ENCODE results near the gene CLINT1.

Gene CLINT1

GRCh38 chr5:157819502-157820115, 39.3 kb downstream of the CLINT1 start:
- no peak for DNase-seq

GRCh38 chr5:157818368-157818767, 40.6 kb downstream of the CLINT1 start:
- DNase-seq = no peak

DNA sequence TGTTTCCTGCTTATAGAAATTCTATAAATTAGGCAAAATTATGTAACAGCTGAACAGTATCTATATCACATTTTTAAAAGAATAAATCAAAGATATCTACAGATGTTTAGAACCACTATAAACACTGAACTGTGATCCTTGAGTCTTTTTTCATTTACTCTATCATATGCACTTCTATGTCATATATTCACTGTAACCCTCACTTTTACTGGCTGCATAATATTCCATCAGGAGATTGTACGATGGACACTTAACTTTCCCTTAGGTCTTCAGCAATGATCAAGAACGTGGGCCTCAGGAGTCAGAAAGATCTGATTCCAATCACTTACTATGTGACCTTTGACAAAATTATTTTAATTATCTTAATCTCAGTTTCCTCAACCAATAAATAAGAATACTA, 41.0 kb downstream of the CLINT1 start:
- no peak for DNase-seq

GRCh38 chr5:157817387-157817702, 41.6 kb downstream of the CLINT1 start:
- no peak for DNase-seq

- DNase-seq = no peak
Measured at GRCh38 chr5:157816682-157817386, 42.1 kb downstream of the CLINT1 start.

DNA sequence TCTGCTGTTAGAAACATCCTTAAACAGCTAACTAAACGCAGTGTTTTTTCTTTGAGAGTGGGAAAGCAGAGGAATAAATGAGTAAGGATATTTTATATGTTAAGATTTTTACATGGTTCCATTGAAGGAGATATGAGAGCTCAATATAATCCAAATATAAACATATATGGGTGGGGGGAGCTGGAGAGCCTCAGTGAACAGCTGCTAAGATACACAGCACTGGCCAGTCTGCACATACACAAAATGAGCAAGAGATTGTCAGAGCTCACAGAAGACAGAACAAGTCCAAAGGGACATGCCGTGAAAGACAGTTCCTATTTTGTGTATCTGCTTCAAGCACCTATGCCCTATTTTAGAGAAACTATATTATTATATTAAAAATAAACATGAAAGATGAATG, 46.9 kb downstream of the CLINT1 start:
- no peak for DNase-seq

GRCh38 chr5:157808043-157808442, 50.9 kb downstream of the CLINT1 start:
- no peak for DNase-seq

DNA sequence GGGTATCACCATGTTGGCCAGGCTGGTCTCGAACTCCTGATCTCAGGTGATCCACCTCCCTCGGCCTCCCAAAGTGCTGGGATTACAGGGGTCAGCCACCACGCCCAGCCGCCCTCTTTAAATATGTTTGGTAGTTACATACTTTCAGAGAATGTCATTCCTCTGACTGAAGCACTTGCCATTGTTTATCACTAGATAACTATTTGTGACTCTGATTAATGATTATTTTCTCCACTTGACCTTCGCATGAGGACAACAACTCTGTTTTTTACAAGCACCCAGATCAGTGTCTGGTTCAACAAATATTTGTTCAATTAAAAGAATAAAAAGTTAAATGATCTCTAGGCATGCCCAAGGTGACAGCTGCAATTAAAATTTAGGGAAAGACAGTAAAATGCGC, 56.2 kb downstream of the CLINT1 start:
- DNase-seq = no peak

GRCh38 chr5:157800137-157800536, 58.8 kb downstream of the CLINT1 start:
- DNase-seq = no peak

GRCh38 chr5:157799578-157799977, 59.4 kb downstream of the CLINT1 start:
- no peak for DNase-seq

DNA sequence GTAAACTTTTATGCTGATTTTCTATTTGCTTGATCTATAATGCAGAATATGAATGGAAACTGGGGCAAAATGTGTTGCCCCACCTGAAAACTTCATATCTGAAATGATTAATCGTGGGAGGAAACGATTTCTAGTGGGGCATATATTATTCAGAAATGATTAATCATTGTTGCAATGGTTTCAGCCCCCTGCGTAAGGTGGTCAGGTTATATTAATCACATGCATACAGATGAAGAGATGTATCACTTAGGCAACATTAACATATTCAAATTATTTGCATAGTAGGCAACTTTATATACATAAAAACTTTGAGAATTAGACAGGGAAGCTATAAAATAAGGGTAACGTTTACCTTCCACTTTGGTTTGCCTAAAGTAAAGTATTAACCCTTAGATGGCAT, 65.6 kb downstream of the CLINT1 start:
- no peak for DNase-seq

DNA sequence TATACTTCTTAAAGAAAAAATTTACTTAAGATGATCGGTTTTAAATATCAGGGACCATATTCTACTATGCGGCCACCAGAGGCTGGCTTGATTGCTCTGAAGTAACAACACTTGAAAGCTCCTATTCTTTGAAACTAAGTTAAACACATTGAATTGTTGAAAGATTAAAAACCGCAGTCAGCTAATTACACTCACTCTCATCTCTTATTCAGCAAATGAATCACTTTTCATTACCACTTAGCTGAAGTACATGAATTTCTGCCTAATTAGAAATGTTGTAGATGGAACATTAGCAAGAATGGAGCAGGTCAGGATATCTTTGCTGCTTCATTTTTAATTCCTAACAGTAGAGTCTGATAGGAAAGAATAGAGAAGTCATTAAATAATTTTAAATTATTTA, 73.1 kb downstream of the CLINT1 start:
- DNase-seq = no peak

DNA sequence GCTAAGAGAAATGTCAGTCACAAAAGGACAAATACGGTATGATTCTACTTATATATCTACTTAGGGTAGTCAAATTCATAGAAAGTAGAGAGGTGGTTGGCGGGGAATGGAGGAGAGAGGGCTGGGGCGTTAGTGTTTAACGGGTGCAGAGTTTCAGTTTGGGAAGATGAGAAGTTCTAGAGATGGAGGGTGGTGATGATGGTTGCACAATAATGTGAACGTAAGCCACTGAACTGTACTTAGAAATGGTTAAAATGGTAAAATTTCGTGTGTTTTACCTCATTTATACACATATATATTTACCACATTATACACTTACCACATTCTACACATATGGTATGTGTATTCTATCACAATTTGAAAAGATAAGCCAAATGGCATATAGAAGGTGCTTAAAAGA, 79.7 kb downstream of the CLINT1 start:
- DNase-seq = no peak

- DNase-seq = no peak
Measured at GRCh38 chr5:157778121-157778805, 80.7 kb downstream of the CLINT1 start.

- DNase-seq = no peak
Measured at GRCh38 chr5:157772127-157772526, 86.8 kb downstream of the CLINT1 start.

- DNase-seq = no peak
Measured at GRCh38 chr5:157770665-157771064, 88.3 kb downstream of the CLINT1 start.

DNA sequence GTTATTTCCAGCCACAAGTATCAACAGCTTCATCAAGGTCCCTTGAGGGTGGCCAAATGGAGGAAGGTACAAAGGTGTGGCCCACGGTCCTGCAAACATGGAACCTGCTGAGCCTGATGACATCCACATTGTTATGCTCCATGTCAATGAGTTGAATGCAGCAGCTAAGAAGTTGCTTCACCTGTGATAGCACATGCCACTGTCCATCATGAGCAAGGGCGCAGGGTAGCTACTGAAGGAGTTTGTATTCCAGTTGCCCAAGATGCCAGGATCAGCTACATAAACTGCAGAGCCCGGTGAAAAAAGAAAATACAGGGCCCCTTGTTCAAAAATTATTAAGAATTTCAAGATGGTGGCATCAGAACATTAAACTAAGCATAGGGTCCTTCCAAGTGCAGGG, 91.3 kb downstream of the CLINT1 start:
- no peak for DNase-seq

- DNase-seq = no peak
Measured at GRCh38 chr5:157766902-157767301, 92.0 kb downstream of the CLINT1 start.

GRCh38 chr5:157766442-157766841, 92.5 kb downstream of the CLINT1 start:
- DNase-seq = no peak

- no peak for DNase-seq
Measured at GRCh38 chr5:157764531-157764930, 94.4 kb downstream of the CLINT1 start.

DNA sequence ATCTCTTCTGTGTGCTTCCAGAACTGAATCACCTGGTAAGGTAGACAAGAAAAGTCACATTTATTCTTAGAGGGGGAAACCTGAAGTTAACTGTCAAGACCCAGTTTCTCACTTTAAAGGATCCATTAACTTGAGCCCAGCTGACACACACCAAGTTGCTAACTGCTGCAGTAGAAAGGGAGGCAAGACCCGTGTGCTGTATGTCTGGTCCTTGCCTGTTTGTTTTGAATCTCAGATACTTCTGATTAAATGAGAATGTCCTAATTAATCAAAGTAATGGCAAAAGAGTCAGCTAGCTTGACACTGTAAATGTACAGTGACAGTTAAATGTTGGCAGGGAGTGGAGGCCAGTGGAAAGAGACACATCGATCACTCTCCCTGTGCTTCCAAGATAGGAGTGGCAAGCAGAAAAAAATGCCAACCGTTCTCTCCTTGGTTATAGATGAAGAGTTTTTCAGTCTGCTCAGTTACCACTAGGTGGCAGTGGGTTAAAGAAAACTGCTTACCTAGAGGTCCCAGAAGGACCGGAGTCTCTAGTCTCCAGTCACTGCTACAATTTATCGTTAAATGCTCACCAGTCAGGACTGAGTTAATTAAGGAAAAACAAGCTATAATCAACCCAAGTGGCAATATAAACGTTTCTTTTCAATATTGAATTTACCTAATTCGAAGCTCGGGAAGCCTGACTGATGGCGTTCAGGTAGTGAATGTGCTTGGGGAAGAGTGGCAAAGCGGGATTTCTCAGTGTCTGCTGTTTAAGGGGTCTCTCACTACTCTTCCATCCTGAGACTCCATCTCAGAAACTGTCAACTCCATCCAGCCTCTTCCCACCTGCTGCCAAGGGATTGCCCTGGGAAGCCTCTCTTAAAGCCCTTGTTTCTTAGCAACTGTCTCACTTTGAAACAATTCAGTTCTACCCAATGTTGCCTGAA, 97.0 kb downstream of the CLINT1 start:
- DNase-seq = no peak

DNA sequence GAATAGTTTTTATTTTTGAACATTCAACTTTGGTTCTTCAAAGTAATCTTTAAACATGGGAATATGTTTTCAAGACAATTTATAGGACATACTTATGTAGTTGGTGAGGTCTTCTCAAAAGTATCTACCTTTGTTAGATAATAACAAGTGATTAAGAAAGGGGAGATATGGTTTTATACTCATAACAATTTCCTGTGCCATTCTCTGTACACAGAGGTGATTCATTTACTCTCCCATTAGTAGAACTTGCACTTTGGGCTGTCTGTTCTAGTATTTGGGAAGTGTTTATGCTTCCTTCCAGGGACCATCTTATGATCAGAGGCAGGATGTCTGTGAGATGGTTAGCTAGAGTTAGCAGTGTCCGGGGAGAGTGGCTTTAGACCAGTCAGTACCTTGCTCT, 100.2 kb downstream of the CLINT1 start:
- no peak for DNase-seq

DNA sequence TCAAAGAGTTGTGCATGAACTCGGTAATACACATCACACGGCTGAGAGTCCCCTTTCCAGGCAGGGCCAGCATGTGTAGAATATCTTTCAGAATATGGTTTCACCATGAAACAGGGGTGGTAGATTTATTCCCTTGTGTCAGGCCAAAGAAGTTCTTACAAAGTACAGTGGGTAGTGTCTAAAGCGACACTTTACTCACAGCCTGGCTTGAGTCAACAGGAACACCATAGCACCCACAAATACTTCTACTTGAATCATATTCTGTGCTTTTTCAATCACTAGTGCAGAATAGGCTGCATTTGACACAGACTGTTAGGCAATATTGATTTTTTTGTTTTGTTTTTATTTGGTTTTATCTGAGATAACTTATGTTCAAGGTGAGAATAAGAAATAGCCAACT, 102.8 kb downstream of the CLINT1 start:
- DNase-seq = no peak
